GM19240 (cell line): ENCODE results near the gene C2orf76.
"Not testable (repeated sequence)": the region's sequence is repeated elsewhere in the genome, so short reads cannot be mapped to it uniquely, and the experiment has no call there.

Experiments
- DNase-seq: peaks from one replicate; pipeline ENCODE4 v3.0.0; 2011; ENCODE audit warnings: low spot score; ENCODE audit not compliant: insufficient read length

C2orf76 gene

DNA sequence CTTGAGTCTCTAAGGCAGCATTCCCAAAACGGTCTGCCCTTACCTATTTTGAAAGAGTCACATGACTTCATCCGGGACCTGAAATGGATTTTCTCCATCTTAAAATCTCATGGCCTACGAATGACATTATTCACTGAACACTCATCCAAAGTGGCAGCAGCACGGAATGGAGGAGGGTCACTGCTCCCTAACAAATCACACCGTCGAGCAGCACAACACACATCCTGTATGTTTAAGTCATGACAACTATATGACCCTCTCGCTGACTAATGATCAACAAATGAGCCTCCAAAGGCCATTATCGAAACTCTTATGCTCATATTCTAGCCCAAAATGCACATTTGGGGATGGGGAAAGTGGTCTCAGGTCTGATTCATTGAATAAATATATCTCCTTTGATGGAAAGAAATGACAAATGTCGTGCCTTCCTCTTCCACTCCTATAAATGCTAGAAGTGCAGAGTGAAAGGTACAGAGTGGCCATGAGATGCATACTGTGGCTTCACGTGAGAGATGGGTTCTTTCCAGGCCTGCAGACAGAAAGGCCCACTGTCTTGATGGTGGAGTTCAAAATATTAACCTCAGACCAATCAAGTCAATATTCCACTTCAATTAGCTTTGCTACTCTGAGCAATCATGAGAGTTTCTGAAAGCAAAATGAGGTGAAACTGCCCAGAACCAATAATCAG, 70.8 kb downstream of the C2orf76 start:
- no peak for DNase-seq

DNA sequence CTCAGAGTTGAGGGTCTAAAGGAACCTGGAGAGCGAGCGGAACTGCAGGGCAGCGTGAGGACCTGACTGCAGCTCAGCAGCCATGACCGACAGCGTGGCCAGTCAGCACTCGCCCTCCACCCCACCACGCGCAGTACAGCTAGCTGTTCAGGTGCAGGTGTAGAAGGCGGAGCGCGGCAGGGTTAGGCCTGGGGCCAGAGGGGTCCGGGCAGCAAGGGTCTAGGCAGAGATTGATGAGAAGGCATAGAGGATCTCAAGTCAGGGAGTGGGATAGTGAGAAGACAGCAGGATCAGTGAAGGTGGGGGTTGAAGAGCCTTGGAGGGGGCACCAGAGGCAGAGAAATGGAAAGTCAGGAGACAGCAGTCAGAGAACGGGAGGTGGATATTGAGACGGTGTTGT, 72.0 kb downstream of the C2orf76 start:
- DNase-seq, result no peak

DNA sequence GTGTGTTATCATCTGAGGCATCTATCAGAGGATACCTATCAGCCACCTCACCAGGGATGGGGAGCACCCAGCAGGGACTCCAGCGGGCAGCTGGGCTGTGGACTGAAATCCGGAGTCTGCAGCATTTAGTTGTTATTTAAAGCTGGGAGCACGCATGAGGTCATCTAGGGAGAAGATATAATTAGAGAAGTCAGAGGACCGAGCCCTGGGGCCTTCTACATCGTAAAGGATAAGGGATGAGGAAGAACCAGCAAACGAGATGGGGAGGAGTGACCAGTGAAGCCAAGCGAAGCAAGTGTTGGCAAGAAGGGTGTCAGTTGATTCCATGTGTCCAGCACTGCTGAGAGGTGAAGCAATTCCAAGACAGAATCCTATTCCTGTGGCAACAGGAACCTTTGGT, 72.7 kb downstream of the C2orf76 start:
- DNase-seq, result no peak

DNA sequence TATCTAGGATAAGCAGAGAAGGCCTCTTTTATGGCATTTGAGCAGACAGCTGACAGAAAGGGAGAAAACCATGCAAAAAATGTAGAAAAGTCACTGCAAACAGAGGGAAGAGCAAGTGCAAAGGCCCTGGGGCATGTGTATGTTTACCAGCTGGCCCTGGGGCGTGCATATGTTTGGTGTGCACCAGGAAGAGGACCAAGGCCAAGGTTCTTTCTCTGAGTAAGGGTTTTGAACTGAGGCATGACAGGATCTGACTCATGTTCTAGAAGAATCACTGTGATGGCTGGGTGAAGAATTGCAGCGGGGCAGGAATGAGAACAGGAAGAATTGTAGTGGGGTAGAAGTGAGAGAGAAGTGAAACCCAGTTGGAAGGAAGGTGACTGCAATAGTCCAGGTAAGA, 73.4 kb downstream of the C2orf76 start:
- no peak for DNase-seq

DNA sequence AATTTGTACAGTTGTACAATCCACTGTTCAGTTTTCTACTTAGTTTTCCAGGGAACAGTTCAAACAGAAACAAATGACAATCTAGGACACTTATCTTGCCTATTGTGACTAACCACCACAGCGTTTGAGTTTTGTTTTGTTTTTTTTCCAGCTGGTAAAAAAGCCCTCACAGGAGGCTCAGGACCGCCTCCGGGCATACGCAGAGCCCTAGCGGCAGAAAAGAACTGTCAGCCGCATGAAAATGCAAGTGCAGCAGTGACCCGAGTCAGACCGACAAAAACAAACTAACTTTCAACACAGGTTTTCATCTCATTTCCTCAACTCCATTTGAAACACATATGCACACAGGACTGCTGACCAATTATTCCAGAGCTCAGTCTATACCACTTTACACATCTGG, 74.4 kb downstream of the C2orf76 start:
- DNase-seq, result no peak

DNA sequence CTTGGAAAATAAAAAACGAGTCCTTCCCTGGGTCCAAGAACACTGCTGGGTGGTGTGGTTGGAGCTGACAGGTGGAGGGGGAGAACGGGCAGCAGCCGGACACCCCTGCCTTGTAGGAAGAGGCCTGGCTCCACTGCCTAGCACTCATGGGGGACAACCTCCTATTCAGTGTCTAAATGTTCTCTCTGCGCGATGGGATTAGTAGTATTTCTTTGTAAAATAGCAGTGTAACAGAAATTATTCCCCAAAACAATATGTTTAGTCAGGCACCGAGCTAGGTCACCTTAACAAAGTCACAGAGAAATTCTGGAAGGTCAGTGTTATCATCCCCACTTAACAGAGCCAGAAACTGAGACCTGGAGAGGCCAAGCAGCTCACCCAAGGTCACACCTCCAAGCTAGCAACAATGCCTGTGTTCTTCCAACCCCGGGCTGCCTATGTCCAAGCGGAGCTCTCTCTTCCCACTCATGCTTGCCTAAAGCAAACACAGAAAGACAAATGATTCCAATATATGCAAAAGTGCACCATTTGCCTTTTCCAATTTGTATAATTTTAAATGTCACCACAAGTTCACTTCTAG, 75.0 kb downstream of the C2orf76 start:
- DNase-seq, result no peak

DNA sequence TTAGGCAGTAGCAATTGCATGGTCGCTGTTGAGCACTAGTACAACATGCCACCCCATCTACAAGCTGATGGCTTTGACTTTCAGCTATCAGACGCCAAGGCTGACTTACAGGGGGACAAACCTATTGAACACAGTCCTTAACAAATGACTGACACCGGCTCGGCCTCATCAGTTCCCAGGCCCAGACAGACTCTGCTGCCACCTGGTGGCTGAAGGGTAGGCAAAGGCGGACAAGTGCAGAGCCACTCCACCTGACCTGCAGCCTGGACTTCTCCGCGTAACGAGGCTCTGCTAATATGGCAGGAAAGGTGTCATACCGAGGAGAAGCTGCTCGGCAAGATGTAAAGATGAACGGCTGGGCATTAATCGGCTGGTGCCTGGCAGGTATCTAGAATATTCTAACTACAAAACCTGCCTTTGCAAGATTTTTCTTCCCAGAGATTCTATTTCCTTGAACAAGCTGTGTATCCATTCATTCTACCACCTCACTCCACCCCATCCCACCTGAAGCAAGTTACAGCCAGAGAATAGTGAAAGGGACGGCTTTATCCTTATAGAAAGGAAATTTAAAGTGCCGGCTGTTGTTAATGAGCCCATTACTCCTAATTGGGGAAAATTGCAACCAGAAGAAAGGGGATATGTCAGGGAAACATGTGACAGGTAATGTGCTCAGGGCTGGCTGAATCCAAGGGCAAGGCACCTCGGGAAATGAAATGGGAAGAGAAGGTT, 75.6 kb downstream of the C2orf76 start:
- no peak for DNase-seq

DNA sequence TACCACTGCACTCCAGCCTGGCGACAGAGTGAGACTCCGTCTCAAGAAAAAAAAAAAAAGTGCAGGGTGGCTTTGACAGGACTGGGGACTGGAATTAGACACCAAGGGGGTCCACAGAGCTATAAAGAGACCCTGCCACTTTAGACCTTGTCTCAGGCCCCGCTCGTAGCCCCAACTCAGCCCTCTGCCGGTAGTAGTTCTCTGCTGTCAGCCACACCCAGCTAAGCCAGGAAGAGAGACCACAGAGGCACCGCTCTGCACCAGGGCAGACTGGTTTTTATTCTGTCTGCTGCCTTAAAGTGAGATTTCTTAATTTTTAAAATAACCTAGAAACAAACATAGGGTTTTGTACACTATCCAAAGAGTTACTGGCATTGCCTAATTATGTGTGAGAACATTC, 77.0 kb downstream of the C2orf76 start:
- DNase-seq, result no peak

DNA sequence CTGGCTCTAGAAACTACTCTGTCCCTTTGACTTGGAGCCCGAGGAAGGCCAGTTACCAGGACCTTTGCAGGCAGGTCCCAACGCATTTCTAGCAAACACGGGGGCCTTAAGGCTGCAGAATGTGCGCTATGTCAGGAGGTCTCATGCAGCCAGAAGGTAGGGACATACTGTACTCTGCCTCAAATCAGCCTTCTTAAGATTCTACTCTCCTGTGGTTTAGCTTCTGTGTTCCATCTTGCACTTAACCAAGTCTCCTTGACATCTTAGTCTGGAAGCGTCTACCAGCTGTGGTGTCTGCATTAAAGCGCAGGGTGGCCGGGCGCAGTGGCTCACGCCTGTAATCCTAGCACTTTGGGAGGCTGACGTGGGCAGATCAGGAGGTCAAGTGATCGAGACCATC, 77.5 kb downstream of the C2orf76 start:
- no peak for DNase-seq

DNA sequence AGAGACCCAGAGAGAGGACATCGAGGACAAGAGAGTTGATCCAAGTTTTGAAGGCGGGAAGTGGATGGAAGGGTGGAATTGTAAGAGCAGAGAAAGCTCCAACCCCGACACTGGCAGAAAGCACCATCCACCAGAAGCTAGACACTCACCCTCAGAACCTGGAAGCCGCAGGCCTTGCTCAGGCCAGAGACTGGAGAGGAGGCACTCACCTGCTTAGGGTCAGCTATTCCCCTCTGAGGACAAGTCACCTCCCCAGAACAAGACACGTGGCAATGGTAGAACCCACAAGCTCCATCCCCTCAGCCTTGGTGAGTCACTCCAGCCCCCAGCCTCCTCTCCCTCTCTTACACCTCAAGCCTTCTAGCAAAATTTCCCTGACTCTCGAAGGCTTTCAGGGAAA, 78.1 kb downstream of the C2orf76 start:
- no peak for DNase-seq

DNA sequence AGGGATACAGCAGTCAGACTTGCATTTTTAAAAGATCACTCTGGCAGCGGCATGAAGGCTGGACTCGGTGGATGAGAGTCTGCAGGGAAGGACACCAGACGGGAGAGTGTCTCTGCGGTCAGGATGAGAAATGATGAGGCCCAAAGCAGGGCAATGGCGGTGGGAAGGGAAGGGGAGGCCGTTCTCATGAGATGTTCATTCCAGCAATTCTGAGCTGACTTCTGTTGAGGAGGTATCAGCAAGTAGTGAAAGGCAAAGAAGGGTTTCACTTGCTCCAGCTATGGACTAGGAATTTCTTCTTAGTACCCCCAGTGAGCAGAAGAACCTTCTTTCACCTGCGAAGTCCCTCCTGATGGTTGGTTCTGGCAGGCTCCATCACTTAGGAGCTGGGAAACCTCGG, 80.0 kb downstream of the C2orf76 start:
- no peak for DNase-seq

DNA sequence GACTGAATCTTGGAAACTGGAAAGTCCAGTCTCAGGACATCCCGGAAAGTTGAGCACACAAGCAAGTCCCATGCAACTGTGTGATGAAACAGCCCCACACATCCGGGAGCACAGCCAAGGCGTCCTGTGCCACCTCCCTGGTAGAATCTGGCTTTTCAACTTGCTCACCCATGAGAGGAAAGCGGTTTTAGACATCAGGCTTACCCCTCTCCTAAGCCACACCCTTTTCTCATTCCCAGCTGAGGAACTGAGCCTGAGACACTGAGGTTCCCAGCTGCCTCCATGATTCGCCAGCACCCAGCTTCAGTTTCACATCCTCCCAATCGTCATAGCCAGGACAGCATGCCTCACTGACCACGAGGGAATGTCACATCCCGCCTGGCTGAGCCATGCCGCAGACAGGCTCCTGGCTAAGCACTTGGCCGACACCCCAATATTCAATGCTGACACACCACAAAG, 82.7 kb downstream of the C2orf76 start:
- DNase-seq, result no peak

DNA sequence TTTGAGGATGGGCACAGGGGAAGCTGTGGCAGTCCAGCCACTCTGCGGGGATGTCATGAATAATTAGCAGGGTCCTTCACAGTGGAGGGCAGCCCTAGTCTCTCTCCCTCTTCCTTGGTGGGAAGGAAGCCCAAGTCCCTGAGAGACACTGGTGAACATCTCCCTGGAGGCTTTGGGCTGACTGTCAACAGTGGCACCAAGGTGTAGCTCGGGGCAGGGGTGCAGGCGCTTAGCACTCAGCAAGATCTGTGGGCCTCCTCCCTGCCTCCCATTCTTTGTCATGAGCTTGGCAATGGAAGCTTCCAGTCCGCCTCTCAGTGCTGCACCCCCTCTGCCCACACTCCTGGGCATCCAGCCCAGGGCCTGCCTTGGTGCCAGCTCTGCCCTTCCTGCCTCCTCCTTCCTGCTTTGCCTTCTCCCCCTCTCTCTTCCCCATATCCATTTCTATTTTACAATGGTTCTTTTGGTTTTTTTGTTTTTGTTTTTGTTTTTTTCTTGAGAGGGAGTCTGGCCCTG, 83.6 kb downstream of the C2orf76 start:
- no peak for DNase-seq

DNA sequence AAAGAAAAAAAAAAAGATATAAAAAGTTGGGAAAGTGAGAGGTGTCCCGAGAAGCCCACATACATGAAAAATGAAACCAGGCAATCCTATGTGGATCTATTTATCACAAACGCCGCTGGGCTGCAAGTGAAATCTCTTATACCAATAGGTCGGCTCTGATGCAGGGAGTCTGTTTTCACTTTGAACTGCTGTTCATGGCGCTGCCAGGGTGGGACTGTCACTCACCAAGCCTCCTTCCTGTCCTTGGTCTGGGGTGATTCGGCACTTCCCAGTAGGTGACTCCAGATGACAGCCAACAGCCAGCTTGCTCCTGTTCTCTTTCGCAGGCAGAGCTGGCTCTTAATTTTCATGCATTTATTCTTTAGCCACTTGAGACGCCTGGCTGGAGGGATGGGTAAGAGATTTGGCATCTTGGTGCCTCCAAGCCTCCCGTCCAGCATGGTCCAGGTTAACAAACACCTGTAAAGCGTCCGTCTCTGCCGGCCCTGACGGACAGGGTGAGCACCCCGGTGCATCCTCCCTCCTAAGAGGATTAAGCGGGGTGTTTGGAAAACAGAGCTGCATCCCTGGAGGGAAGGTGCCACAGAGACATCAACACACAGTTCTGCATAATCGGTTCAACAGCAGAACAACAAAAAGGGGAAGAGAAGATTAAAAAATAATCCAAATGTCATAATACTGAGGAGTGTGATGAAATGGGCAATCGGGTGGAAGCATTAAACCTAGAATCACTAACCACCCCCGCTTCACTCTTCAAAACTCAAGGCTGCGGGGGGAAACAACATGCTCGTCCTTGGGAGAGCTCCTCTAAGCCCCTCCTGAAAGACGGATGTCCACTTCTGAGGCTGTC, 84.3 kb downstream of the C2orf76 start:
- DNase-seq, result no peak

DNA sequence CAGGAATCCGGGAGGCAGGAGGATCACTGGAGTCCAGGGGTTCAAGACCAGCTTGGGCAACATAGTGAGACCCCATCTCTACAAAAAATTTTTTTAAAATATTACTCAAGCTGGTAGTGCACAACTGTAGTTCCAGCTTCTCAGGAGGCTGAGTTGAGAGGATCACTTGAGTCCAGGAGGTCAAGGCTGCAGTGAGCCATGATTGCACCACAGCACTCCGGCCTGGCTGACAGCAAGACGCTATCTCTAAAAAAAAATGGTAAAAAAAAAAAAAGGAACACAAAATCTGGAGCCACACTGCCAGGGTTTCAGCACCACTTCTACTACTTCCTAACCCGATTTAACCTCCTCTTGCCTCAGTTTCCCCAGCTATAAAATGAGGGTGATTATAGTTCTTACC, 86.0 kb downstream of the C2orf76 start:
- no peak for DNase-seq

DNA sequence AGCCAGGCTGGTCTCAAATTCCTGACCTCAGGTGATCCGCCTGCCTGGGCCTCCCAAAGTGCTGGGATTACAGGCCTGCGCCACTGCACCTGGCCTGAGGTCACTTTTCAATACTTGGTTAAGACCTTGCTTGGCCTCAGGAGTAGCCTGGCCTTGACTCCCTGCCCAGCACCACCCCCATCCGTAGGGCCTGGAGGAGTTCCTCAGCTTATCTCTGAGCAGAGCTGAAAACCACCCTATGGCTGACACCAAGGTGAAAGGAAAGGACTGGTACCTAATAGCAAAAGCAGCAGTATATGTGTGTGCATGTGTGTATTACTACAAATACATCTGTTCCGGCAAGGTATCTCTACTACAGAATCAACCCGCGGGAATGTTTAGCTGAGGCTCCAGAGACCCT, 87.0 kb downstream of the C2orf76 start:
- DNase-seq, result no peak

DNA sequence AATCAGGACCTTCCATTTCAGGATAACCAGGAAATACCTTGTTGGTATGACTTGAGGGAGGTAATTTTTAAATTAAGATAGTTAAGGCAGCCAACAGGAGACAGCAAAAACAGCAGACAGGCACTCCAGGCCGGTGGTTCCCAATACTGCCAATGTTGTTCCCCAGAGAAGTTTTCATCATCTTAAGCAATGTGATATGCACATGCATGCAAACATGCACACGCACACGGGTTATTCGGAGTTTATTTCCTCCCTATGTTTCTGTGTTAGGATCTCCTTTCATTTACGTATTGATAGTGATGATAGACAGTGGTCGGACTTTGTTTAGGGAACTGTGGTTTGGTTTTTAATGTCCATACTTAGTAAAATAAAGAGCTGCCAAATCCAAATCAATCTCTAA, 87.7 kb downstream of the C2orf76 start:
- DNase-seq, result no peak

DNA sequence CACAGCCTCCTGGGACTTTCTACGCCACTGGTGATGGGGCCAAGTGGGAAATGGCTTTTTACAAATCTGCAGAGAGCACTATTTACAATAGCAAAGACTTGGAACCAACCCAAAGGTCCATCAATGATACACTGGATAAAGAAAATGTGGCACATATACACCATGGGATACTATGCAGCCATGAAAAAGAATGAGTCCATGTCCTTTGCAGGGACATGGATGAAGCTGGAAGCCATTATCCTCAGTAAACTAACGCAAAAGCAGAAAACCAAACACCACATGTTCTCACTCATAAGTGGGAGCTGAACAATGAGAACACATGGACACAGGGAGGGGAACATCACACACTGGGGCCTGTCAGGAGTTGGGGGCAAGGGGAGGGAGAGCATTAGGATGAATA, 88.2 kb downstream of the C2orf76 start:
- DNase-seq, result not testable (repeated sequence)

DNA sequence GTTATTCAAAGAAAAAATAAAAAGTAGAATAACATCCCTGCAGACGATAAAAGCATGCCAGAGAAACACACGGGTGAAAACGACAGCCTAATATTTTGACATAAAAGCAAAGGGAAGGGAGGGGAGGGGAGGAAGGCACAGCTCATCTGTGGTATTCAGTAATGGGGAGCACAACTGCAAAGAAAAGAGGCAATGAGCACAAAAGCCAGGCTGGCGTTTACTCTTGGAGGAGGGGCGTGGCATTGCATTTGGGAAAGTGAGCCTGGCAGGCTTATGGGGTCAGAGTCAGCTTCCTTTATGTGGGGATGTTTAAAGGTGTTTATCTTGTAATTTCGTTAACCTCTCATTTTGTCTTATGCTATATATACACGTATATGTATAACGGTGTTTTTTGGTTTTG, 89.8 kb downstream of the C2orf76 start:
- DNase-seq, result no peak

DNA sequence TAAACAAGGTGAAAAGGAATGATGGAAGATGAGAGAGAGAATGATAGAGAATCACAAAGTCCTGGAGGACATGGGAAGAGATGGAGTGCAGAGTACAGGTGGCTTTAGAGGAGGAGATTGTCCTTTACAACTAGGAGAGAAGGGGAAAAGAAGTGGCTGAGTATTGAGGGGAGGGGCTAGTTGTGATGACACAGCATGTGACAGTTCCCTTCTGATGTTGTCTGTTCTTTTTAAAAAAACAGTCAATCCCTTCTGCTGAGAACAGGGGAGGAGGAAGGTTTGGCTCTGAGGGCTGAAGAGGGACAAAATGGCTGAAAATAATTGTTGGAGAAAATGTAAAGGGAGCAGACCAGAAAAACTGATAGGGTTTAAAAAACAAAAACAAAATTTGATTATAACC, 99.0 kb downstream of the C2orf76 start:
- no peak for DNase-seq

DNA sequence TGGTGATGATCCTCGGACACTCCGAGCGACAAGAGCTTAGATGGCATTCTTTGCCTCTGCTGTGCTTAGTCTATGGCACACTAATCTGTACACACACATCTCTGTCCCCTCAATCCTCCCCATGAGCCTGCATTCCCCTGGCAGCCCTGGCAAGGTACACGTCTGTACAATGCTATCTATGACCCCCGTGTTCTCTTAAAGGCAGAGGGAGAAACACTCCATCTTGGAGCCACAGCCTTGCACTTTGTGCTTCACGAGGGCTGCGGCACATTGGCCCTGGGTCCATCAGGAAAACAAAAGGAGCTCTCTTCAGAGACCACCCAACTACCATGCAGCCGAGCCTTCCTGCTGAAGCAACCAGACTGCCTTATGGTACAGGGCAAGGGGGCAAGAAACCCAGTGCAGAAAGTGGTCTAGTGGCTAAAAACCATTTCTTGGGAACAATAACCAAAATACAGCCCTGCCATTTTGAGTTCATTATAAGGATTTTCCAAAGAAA, 100.5 kb downstream of the C2orf76 start:
- DNase-seq, result no peak

DNA sequence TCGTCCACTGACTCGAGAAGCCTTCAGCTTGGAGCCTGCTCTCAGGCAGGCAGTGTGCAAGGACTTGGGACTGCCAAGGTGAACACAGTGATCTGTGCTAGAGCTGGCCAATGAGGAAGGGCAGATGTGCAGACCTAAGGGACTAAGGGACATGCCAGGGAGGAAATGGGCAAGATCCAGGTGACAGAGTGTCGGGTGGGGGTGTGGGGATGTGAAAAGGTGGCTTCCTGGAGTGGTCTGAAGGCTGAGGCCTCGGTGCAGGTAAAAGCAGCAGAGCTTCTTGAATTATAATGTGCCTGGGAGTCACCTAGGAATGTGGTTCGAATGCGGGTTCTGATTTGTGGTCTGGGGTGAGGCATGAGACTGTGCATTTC, 101.0 kb downstream of the C2orf76 start:
- DNase-seq, result no peak
